ENCODE results near the gene PRR20E. TPM values are rescaled to one million over a fixed set of nuclear protein-coding genes. Genes with fewer than 3 reads are reported as not detected.
"Not testable (repeated sequence)": the region's sequence is repeated elsewhere in the genome, so short reads cannot be mapped to it uniquely, and the experiment has no call there.

The PRR20E gene
- total RNA-seq, 4 donors from 2014 or later: not detected

GRCh38 chr13:57148106-57148505 lies 18.9 kb upstream of the PRR20E start:
- not testable (repeated sequence) for H3K4me1 ChIP-seq, H3K9me3 ChIP-seq, H3K27me3 ChIP-seq, H3K4me3 ChIP-seq, H3K27ac ChIP-seq, H3K36me3 ChIP-seq, DNase-seq

DNA sequence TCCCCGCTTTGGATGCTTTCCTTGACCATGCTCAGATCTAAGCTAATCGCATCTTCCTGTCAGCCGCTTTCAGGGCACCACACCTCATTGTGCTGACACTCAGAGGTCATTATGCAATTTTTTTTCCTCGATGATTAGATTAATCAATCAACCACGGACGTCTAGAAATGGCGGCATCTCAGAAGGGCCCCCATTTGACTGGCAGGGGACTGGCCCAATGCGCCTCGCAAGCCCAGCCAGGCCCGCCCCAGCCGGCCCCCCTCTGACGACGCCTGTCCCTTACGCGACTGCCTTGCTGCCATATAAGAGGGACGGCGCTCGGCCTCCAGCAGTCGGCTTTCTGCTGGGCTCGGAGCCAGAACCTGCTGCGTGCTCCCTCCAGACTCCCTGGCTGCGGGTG lies 13.2 kb upstream of the PRR20E start, which contains the start of gene PRR20C:
Gene PRR20C, plus strand, starts transcription at position 301 of the 400 bp plus-strand sequence. CDS start 387 bp downstream, outside the sequence.
- not testable (repeated sequence) for H3K4me3 ChIP-seq, H3K27ac ChIP-seq, H3K36me3 ChIP-seq, DNase-seq, H3K9me3 ChIP-seq, H3K4me1 ChIP-seq, H3K27me3 ChIP-seq

- not testable (repeated sequence) for H3K4me1 ChIP-seq, DNase-seq, H3K27ac ChIP-seq, H3K9me3 ChIP-seq, H3K4me3 ChIP-seq, H3K36me3 ChIP-seq, H3K27me3 ChIP-seq
Measured at GRCh38 chr13:57160332-57160731, 6.7 kb upstream of the PRR20E start, which contains the start of gene PRR20D. PRR20D (plus strand) TSS chr13:57160632; CDS start chr13:57161019, 387 bp downstream.

DNA sequence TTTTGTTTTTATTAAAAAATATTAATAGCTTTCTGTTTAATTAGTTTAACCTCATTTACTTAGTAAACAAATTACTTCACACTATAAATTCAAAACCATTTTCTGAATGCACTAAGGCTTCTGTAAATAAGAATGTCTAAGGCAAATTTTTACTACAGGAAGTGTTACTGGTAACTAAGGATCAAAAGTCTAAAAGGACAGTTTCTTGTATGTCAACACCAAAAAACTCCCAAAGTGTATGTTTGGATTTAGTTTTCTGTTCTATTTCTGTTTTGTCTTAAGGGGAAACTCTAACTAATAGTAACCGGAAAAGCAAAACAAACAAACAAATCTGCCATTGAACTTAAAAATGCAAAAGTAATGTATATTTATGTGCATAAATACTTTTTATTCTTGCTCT lies 24.7 kb downstream of the PRR20E start:
- H3K4me1 ChIP-seq: no peaks in the 10 kb centered on the region
- no peaks in the 10 kb centered on the region for H3K36me3 ChIP-seq
- H3K27me3 ChIP-seq: no peaks in the 10 kb centered on the region
- no peak overlapping the region for H3K27ac ChIP-seq
- H3K9me3 ChIP-seq: no peaks in the 10 kb centered on the region
- H3K4me3 ChIP-seq: no peak overlapping the region
- TF ChIP-seq POLR2A (IDR thresholded peaks at IDR 0.05): no peak
- TF ChIP-seq CTCF (IDR thresholded peaks at IDR 0.05): no peak
- DNase-seq: no peak

DNA sequence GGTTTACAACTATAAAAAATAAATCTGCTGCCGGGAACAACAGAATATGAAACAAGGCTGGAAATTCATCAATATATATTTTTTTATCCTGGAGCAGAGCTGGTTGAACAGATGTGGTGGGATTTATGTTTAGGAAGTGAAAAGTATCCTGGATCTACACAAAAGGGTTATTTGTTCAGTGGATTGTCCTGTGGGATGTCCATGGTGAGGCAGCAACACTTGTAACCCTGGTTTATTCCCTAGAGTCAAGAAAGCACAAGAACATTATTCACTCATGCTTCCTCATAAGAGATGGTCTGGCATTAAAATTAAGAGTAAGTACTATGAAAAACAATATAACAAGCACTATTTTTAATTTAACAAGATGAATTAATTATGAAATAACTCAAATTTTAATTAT lies 46.0 kb downstream of the PRR20E start:
- no peak overlapping the region for H3K27ac ChIP-seq
- TF ChIP-seq POLR2A (IDR thresholded peaks at IDR 0.05) (no peak), CTCF (IDR thresholded peaks at IDR 0.05) (no peak)
- no peak overlapping the region for H3K4me3 ChIP-seq
- H3K27me3 ChIP-seq: no peaks in the 10 kb centered on the region
- no peaks in the 10 kb centered on the region for H3K36me3 ChIP-seq
- no peaks in the 10 kb centered on the region for H3K4me1 ChIP-seq
- no peak for DNase-seq
- no peaks in the 10 kb centered on the region for H3K9me3 ChIP-seq

Small RNA genes within 50 kb of the gene (small RNA-seq; reads per million reads assigned to genes)
- 0 reads per million in 2 donors for gene PRR20FP

Other genes starting within 250 kb of the PRR20E start
- not detected for gene PRR20A, start 26.3 kb upstream of the PRR20E start, total RNA-seq
- gene PRR20B, start 19.7 kb upstream of the PRR20E start, total RNA-seq: not detected
- not detected for gene PRR20C, start 13.1 kb upstream of the PRR20E start, total RNA-seq
- gene PRR20D, start 6.6 kb upstream of the PRR20E start, total RNA-seq: not detected

Data from Peyer's patch (tissue), 4 donors.